Parathyroid adenoma (tissue), 2 donors: ENCODE data around the gene MAN2B1.

ENCODE experiments used
- H2AFZ ChIP-seq: fragments of 300-600 bp; sonication (generic); one replicate; pipeline ENCODE4 v1.7.0; 2017; ENCODE audit warnings: antibody characterized with exemption, mild to moderate bottlenecking
- H3K27ac ChIP-seq: fragments of 300-600 bp; sonication (generic); one replicate; pipeline ENCODE4 v1.7.0; 2017
- H3K27me3 ChIP-seq: fragments of 300-600 bp; sonication (generic); one replicate; pipeline ENCODE4 v1.7.0; 2017; ENCODE audit warnings: low read length; ENCODE audit not compliant: control insufficient read depth, insufficient read depth
- H3K36me3 ChIP-seq: fragments of 300-600 bp; sonication (generic); one replicate; pipeline ENCODE4 v1.7.0; 2017; ENCODE audit warnings: low read length; ENCODE audit not compliant: control insufficient read depth, insufficient read depth
- H3K4me1 ChIP-seq: fragments of 300-600 bp; sonication (generic); one replicate; pipeline ENCODE4 v1.7.0; 2017; ENCODE audit warnings: control low read depth
- H3K4me2 ChIP-seq: fragments of 300-600 bp; sonication (generic); one replicate; pipeline ENCODE4 v1.7.0; 2017; ENCODE audit warnings: low read length
- H3K4me3 ChIP-seq: fragments of 300-600 bp; sonication (generic); one replicate; pipeline ENCODE4 v1.7.0; 2017; ENCODE audit warnings: low read depth, low read length
- H3K79me2 ChIP-seq: fragments of 300-600 bp; sonication (generic); one replicate; pipeline ENCODE4 v1.7.0; 2017; ENCODE audit warnings: control low read depth
- H3K9ac ChIP-seq: fragments of 300-600 bp; sonication (generic); one replicate; pipeline ENCODE4 v1.7.0; 2017; ENCODE audit warnings: mild to moderate bottlenecking
- H3K9me3 ChIP-seq: fragments of 300-600 bp; sonication (generic); one replicate; pipeline ENCODE4 v1.7.0; 2017; ENCODE audit warnings: low read length; ENCODE audit not compliant: control insufficient read depth
- TF ChIP-seq, protein P1 (sequence below): fragments of 300-600 bp; sonication (generic); IDR thresholded peaks from one replicate; pipeline ENCODE4 v1.7.0; 2017; ENCODE audit warnings: antibody characterized with exemption, mild to moderate bottlenecking
- donor health status: primary hyperparathyroidism.

Gene MAN2B1

DNA sequence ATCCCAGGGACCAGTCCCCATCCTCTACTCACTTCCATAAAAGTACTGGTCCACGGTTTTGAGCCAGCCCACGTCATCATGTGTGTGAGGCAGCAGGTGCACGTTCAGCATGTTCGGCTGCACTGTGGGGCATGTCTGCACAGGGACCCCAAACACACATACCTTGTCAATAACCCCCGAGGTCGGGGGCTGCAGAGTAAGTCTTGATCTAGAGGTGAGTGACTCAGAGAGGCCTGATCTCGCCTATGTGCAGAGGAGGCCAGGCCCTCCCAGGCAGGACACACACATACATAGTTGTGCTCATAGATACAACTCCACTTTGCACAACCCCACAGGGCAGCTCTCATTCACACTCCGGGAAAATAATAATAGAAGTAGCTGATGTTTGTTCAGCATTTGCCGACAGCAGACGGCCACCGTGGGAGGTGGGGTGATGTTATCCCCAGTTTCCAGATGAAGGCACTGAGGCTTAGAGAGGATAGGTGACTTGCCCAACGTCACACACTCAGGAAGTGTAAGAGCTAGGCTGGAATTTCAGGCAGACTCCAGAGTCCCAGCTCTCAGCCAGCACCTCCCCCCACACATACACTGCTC lies 774 bp downstream of the MAN2B1 start:
- TF ChIP-seq, protein P1, sequence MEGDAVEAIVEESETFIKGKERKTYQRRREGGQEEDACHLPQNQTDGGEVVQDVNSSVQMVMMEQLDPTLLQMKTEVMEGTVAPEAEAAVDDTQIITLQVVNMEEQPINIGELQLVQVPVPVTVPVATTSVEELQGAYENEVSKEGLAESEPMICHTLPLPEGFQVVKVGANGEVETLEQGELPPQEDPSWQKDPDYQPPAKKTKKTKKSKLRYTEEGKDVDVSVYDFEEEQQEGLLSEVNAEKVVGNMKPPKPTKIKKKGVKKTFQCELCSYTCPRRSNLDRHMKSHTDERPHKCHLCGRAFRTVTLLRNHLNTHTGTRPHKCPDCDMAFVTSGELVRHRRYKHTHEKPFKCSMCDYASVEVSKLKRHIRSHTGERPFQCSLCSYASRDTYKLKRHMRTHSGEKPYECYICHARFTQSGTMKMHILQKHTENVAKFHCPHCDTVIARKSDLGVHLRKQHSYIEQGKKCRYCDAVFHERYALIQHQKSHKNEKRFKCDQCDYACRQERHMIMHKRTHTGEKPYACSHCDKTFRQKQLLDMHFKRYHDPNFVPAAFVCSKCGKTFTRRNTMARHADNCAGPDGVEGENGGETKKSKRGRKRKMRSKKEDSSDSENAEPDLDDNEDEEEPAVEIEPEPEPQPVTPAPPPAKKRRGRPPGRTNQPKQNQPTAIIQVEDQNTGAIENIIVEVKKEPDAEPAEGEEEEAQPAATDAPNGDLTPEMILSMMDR: no peak
- Histone ChIP-seq H3K4me3 (peak overlapping the region; percentile 76), H3K79me2 (peaks cover 5% of the 10 kb centered on the region), H3K36me3 (no peaks in the 10 kb centered on the region), H3K4me1 (peaks cover 8% of the 10 kb centered on the region), H3K9me3 (no peaks in the 10 kb centered on the region), H3K27ac (no peak overlapping the region), H3K9ac (no peak overlapping the region), H3K27me3 (no peaks in the 10 kb centered on the region), H3K4me2 (peak overlapping the region; percentile 98), H2AFZ (peak overlapping the region; percentile 91)

DNA sequence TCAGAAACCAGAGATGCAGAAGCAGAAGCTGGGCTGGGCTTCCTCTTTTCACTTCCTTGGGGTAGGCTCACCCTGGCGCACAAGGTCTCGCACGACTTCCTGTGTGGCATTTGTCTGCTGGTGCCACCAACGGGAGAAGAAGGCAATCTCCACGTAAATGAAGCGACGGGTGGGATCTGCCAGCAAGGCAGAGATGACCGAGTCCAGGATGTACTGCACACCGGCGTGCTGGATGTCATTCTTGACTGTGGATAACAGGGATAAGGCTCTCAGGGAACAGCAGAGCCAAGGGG lies 1.3 kb downstream of the MAN2B1 start:
- TF ChIP-seq, protein P1: no peak
- H3K4me3 ChIP-seq: no peak overlapping the region
- no peak overlapping the region for H2AFZ ChIP-seq
- H3K9me3 ChIP-seq: no peaks in the 10 kb centered on the region
- H3K4me2 ChIP-seq: no peak overlapping the region
- H3K4me1 ChIP-seq: peaks cover 3% of the 10 kb centered on the region
- H3K27me3 ChIP-seq: no peaks in the 10 kb centered on the region
- no peaks in the 10 kb centered on the region for H3K36me3 ChIP-seq
- H3K9ac ChIP-seq: no peak overlapping the region
- no peak overlapping the region for H3K27ac ChIP-seq
- H3K79me2 ChIP-seq: peaks cover under 1% of the 10 kb centered on the region

DNA sequence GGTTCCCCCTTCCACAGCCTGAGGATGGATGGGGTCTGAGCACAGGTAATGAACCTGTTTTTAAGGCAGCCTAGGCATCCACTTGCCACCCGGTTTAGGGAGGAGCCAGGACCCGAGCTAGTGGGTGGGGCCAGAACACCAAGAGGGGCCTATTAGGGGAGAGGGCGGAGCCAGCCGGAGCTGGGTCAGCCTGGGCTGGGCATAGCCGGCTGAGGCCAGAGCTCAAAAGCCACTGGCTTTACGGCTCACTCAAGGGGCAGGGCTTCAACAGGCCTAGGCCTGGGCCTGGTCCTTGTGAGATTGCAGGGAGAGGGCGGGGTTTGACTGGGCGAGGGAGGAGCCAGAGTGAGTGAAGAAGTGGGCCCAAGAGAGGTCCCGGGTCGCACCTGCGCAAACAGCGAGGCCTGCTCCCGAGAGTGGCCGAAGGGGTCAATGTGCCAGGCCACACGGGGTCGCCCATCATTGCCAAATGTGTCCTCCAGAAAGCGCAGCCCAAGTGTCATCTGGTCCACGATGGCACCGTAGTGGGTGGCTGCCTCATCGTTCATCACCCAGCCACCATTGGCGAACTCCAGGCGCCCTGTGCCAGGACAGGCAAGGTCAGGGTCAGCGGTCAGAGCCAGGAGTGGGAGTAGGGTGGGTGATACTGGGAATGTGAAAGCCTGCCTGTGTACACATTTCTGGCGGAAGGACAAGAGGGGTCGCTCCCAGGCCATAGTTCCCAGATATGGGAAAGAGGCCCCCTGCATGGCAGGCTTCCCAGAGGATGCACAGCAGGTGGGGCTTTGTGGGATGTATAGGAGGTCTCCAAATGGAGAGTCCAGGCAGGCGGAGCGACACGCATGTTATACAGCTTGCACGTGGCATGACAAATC lies 1.9 kb downstream of the MAN2B1 start:
- H3K9me3 ChIP-seq: no peaks in the 10 kb centered on the region
- H3K79me2 ChIP-seq: no peaks in the 10 kb centered on the region
- H3K9ac ChIP-seq: no peak overlapping the region
- no peaks in the 10 kb centered on the region for H3K27me3 ChIP-seq
- peaks cover 3% of the 10 kb centered on the region for H3K4me1 ChIP-seq
- H3K4me3 ChIP-seq: no peak overlapping the region
- no peaks in the 10 kb centered on the region for H3K36me3 ChIP-seq
- H3K27ac ChIP-seq: no peak overlapping the region
- no peak overlapping the region for H3K4me2 ChIP-seq
- no peak overlapping the region for H2AFZ ChIP-seq
- TF ChIP-seq, protein P1: no peak

DNA sequence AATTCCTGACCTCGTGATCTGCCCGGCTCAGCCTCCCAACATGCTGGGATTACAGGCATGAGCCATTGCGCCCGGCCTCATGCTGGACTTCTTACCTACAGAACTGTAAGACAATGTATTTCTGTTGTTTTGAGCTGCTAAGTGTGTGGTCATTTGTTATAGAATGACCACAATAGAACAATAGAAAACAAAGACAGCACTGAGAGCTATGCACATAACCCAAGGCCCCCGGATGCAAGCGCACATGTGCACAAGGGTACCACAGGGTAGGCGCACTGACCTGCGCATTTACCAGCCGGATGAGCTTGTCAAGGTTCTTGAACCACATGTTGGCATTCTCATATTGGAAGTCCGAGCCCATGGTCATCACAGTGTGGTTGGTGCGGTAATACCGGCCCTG lies 5.6 kb downstream of the MAN2B1 start:
- H3K27ac ChIP-seq: no peak overlapping the region
- H3K27me3 ChIP-seq: no peaks in the 10 kb centered on the region
- TF ChIP-seq, protein P1: no peak
- H3K9ac ChIP-seq: no peak overlapping the region
- H3K9me3 ChIP-seq: no peaks in the 10 kb centered on the region
- H3K4me3 ChIP-seq: no peak overlapping the region
- no peaks in the 10 kb centered on the region for H3K36me3 ChIP-seq
- H3K4me2 ChIP-seq: no peak overlapping the region
- no peaks in the 10 kb centered on the region for H3K79me2 ChIP-seq
- no peak overlapping the region for H2AFZ ChIP-seq
- no peaks in the 10 kb centered on the region for H3K4me1 ChIP-seq
